Activated naive CD8-positive, alpha-beta T cell treated with anti-CD3 and anti-CD28 coated beads, Interleukin-2, amount 50 U/mL, for 24 hours (primary cell): Measurements from ENCODE around the gene LEKR1.
"Not testable (repeated sequence)": the region's sequence is repeated elsewhere in the genome, so short reads cannot be mapped to it uniquely, and the experiment has no call there.

Experiments
- ATAC-seq: fragments of 150-1000 bp; cut with Tn5 transposase; one replicate; pipeline ENCODE4 v1.10.0; 2021
- DNase-seq: peaks from one replicate; pipeline ENCODE4 v3.0.0; 2021
- H3K27ac Mint-ChIP-seq: one replicate; pipeline ENCODE4 v1.8.0; 2021; ENCODE audit warnings: mild to moderate bottlenecking, mixed read lengths
- H3K27me3 Mint-ChIP-seq: one replicate; pipeline ENCODE4 v1.8.0; 2021; ENCODE audit warnings: mixed read lengths
- H3K36me3 Mint-ChIP-seq: one replicate; pipeline ENCODE4 v1.8.0; 2021; ENCODE audit warnings: low read depth, mixed read lengths
- H3K4me1 Mint-ChIP-seq: one replicate; pipeline ENCODE4 v1.8.0; 2021; ENCODE audit warnings: mixed read lengths
- H3K4me3 Mint-ChIP-seq: one replicate; pipeline ENCODE4 v1.8.0; 2021; ENCODE audit warnings: mild to moderate bottlenecking, moderate library complexity, mixed read lengths
- H3K9me3 Mint-ChIP-seq: one replicate; pipeline ENCODE4 v1.8.0; 2021; ENCODE audit warnings: mixed read lengths

Gene LEKR1

DNA sequence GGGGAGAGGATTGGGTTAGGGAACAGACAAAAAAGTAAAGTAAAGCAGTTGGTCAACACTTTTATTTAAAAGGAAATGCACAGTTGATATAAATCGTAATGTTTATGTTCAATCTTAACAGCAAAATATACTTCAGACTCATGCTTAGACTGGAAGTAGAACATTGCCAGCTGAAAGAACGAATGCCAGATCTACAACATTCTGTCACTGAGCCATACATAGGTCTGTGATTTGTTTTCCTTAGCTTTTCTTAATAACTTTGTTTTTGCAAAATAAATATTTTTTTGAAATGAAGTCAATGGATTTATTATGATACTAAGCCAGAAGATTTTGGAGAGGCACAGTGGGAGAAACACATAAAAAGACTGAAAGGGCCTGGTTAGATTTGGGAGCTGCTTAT, 62.0 kb downstream of the LEKR1 start:
- Mint-ChIP-seq H3K4me3 (no peak overlapping the region), H3K4me1 (no peaks in the 10 kb centered on the region), H3K27me3 (peaks cover 2% of the 10 kb centered on the region), H3K9me3 (peaks cover 21% of the 10 kb centered on the region), H3K36me3 (peaks cover under 1% of the 10 kb centered on the region), H3K27ac (no peak overlapping the region)
- ATAC-seq (no peak), DNase-seq (no peak)

DNA sequence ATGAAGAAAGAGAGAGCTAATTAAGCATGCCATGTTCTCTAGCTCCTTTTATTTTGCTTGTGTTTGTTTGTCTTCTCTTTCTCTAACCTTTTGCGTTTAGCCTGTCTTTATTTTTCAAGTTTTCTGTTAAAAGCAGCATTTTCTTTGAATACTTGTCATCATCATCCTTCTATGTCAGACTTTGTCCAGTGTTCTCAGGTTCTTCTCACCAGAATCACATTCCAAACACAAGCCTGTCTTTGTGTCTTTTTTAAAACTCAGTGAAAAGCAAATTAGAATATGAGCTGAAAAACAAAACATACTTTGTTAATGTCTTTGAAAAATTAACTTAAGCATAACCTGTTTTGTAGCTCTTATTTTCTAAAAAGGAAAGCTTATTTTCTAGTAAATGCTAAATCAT, 62.4 kb downstream of the LEKR1 start:
- no peaks in the 10 kb centered on the region for H3K4me1 Mint-ChIP-seq

DNA sequence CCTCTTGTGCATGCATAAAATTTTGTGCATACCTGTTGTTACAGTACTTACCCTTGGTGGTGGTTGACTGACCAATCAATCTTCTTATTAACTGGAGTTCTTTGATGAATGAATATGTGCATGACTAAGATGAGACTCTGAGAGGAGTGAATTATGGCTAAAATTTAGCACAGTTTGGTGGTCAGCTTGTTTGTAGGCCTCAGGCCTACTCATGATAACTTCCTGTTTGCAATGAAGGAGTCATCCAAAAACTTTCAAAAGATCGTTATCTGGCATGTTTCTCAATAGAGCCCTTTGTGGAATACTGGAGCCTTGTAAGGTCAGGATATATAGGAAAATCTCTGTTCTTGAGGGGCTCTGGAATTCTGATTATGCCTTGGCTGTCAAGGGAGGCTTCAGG, 66.5 kb downstream of the LEKR1 start:
- H3K27ac Mint-ChIP-seq: no peak overlapping the region
- H3K9me3 Mint-ChIP-seq: peaks cover 12% of the 10 kb centered on the region
- ATAC-seq: no peak
- no peaks in the 10 kb centered on the region for H3K4me1 Mint-ChIP-seq
- H3K4me3 Mint-ChIP-seq: no peak overlapping the region
- DNase-seq: no peak
- no peaks in the 10 kb centered on the region for H3K36me3 Mint-ChIP-seq
- peaks cover 2% of the 10 kb centered on the region for H3K27me3 Mint-ChIP-seq

More for the DNA sequence above, 62.4 kb downstream of the LEKR1 start:
- DNase-seq (no peak), ATAC-seq (no peak)
- Mint-ChIP-seq H3K27ac (no peak overlapping the region), H3K9me3 (peaks cover 21% of the 10 kb centered on the region), H3K36me3 (no peaks in the 10 kb centered on the region), H3K4me3 (no peak overlapping the region), H3K27me3 (peaks cover 2% of the 10 kb centered on the region)

DNA sequence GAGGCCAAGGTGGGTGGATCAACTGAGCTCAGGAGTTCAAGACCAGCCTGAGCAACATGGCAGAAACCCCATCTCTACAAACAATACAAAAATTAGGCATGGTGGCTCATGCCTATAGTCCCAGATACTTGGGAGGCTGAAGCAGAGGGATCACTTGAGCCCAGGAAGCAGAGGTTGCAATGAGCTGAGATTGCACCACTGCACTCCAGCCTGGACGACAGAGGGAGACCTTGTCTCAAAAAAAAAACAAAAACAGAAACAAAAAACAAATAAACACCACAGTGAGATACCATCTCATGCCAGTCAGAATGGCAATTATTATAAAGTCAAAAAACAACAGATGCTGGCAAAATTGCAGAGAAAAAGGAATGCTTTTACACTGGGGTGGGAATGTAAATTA, 69.2 kb downstream of the LEKR1 start:
- ATAC-seq, H3K36me3 Mint-ChIP-seq, H3K4me1 Mint-ChIP-seq, H3K27me3 Mint-ChIP-seq, DNase-seq, H3K27ac Mint-ChIP-seq, H3K4me3 Mint-ChIP-seq: not testable (repeated sequence)
- peaks cover 12% of the 10 kb centered on the region for H3K9me3 Mint-ChIP-seq

DNA sequence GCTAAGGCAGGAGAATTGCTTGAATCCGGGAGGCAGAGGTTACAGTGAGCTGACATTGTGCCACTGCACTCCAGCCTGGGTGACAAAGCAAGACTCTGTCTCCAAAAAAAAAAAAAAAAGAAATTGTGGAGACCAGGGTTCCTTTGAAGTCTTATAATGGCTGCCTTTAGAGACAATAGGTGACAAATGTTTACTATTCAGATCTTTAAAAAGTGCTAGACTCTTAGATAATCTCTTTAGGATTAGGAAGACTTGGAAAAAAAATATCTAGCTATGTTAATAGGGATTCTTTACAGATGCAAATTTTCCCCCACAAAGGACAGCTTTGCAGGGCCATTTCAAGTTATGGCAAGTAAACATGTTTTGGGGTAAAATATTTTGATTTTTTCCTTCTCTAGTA, 71.7 kb downstream of the LEKR1 start:
- not testable (repeated sequence) for H3K27ac Mint-ChIP-seq, DNase-seq, H3K4me1 Mint-ChIP-seq, H3K4me3 Mint-ChIP-seq, H3K27me3 Mint-ChIP-seq, H3K36me3 Mint-ChIP-seq, ATAC-seq
- H3K9me3 Mint-ChIP-seq: peaks cover 12% of the 10 kb centered on the region

DNA sequence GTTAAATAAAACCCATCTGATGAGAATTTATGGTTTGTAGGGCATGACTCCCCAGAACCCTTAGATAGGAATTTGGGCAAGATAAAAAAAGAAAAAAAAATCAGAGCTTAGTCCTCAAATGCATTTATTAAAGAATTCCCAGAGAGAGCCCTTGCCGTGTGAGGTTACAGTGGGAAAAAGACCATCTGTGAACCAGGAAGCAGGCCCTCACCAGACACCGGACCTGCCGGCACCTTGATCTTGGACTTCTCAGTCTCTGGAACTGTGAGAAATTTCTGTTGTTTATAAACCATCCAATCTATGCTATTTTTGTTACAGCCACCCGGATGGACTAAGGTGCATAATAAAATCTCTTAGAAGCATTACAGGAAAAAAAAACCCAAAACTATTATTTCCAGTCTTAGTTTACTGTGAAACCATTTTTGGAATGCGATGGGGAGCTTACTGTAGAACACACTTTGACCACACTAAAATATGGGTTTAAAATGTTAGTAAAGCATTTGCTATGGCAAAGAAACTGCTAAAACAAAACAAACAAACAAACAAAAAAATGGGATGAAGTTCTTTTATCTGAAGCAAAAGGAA, 72.2 kb downstream of the LEKR1 start:
- Mint-ChIP-seq H3K9me3 (peaks cover 12% of the 10 kb centered on the region), H3K27ac (no peak overlapping the region), H3K4me3 (no peak overlapping the region), H3K4me1 (no peaks in the 10 kb centered on the region), H3K27me3 (no peaks in the 10 kb centered on the region), H3K36me3 (no peaks in the 10 kb centered on the region)
- no peak for DNase-seq
- no peak for ATAC-seq

DNA sequence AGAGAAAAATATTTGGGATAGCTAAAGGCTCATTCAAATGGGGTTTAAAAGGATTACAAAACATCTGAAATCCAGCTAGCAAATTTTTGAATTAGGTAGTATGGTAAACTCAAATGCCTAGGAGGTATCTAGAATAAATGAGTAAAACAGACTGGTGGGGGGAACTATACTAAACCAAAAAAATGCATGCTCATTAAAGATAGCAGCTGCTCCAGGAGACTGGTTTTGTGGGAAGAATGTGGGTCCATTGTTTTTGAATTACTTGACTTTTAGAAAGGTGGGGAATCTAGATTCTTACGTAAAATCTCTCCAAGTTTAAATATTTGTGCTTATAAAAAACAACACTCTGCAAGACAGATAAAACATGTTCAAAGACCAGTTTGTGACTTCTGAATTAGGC, 73.8 kb downstream of the LEKR1 start:
- ATAC-seq: no peak
- no peaks in the 10 kb centered on the region for H3K27me3 Mint-ChIP-seq
- H3K4me3 Mint-ChIP-seq: no peak overlapping the region
- no peaks in the 10 kb centered on the region for H3K36me3 Mint-ChIP-seq
- H3K9me3 Mint-ChIP-seq: peaks cover 7% of the 10 kb centered on the region
- no peak for DNase-seq
- H3K27ac Mint-ChIP-seq: no peak overlapping the region
- no peaks in the 10 kb centered on the region for H3K4me1 Mint-ChIP-seq

DNA sequence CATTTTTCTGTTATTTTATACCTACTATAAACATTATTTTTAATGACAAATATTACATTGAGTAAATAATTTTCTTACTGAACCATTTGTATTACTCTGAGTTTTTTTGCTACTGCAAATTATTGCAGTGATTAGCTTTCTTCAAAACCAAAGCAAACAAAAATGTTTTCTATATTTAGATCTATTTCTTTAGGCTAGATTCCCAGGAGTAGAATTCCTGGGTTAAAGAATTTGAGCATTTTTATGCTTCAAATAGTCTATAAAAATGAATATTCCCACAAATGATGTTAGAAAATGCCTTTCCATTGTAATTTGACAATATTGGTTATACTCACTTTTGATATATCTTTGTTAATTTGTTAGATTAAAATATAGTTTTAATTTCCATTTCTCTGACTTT, 76.8 kb downstream of the LEKR1 start:
- Mint-ChIP-seq H3K27ac (no peak overlapping the region), H3K4me3 (no peak overlapping the region), H3K9me3 (no peaks in the 10 kb centered on the region), H3K27me3 (no peaks in the 10 kb centered on the region), H3K36me3 (no peaks in the 10 kb centered on the region), H3K4me1 (no peaks in the 10 kb centered on the region)
- DNase-seq: no peak
- ATAC-seq: no peak

DNA sequence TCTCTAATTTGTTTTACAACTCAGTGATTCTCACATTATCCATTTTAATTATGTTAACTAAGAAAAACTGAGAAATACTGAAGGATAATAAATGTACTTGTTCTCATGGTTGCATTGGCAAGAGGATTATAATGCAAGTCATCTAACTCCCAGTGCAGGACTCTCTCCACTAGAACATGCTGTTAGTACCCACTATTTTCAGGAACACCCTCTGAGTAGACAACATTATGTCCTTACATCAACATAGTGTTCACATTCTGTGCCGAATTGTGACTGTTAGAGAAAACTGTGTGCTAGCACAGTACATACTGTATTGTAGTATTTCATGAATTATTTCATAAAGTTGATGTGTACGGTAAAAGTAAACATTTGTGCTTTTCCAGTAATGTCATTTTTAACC, 80.1 kb downstream of the LEKR1 start:
- Mint-ChIP-seq H3K4me1 (no peaks in the 10 kb centered on the region), H3K27me3 (no peaks in the 10 kb centered on the region), H3K27ac (no peak overlapping the region), H3K36me3 (no peaks in the 10 kb centered on the region), H3K4me3 (no peak overlapping the region), H3K9me3 (no peaks in the 10 kb centered on the region)
- DNase-seq (no peak), ATAC-seq (no peak)

DNA sequence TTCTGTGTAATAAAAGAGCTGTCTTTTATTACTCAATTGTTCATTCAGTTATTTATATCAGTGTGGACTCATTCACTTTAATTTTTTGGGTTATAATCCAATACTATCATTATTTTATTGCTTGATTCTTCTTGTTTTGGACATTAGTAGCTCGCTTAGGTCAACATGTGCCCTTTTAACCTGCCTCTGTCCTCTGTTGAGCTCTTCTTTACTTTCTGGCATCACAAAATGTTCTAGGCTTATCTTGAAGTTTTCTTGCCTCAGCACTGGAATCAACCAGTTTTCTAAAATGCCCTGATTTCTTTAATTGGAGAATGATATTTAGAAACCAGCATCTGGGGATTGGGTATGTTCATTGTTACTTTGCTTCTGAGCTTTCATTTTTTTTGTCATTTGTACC, 82.2 kb downstream of the LEKR1 start:
- Mint-ChIP-seq H3K4me3 (no peak overlapping the region), H3K9me3 (no peaks in the 10 kb centered on the region), H3K4me1 (no peaks in the 10 kb centered on the region), H3K27ac (no peak overlapping the region), H3K27me3 (no peaks in the 10 kb centered on the region), H3K36me3 (no peaks in the 10 kb centered on the region)
- no peak for DNase-seq
- ATAC-seq: no peak

DNA sequence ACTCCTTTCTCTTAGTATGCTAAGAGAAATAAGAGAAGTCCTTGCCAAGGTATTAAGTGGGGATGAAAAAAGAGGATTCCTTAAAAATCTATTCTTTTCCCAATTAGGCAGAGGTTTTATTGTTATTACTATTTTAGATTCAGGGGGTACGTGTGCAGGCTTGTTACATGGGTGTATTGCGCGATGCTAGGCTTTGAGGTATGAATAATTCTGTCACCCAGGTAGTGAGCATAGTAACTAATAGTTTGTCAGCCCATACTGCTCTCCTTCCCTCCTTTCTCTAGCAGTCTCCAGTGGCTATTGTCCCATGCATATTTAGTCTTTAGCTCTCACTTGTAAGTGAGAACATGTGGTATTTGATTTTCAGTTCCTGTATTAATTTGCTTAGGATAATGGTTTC, 83.9 kb downstream of the LEKR1 start:
- Mint-ChIP-seq H3K27me3 (no peaks in the 10 kb centered on the region), H3K27ac (no peak overlapping the region), H3K4me1 (no peaks in the 10 kb centered on the region), H3K4me3 (no peak overlapping the region), H3K36me3 (no peaks in the 10 kb centered on the region), H3K9me3 (no peaks in the 10 kb centered on the region)
- DNase-seq (no peak), ATAC-seq (no peak)

DNA sequence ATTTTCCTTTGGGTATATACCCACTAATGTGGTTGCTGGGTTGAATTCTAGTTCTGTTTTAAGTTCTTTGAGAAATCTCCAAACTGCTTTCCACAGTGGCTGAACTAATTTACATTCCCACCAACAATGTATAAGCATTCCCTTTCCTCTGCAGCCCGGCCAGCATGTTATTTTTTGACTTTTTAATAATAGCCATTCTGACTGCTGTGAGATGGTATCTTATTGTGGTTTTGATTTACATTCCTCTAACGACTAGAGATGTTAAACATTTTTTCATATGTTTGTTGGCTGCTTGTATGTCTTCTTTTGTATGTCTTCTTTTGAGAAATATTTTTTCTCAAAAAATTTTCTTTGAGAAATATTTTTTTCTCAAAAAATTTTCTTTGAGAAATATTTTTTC, 84.7 kb downstream of the LEKR1 start:
- not testable (repeated sequence) for H3K27ac Mint-ChIP-seq, ATAC-seq, DNase-seq, H3K4me1 Mint-ChIP-seq, H3K4me3 Mint-ChIP-seq, H3K9me3 Mint-ChIP-seq, H3K36me3 Mint-ChIP-seq, H3K27me3 Mint-ChIP-seq

DNA sequence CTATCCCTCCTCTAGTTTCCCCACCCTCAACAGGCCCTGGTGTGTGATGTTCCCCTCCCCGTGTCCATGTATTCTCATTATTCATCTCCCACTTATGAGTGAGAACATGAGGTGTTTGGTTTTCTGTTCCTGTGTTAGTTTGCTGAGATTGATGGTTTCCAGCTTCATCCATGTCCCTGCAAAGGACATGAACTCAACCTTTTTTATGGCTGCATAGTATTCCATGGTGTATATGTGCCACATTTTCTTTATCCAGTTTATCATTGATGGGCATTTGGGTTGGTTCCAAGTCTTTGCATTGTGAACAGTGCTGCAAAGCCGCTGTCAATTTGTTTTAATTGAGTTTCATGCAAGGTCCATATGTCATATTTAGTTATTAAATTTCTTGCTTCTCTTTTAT, 88.1 kb downstream of the LEKR1 start:
- not testable (repeated sequence) for H3K9me3 Mint-ChIP-seq, H3K4me3 Mint-ChIP-seq, H3K27ac Mint-ChIP-seq, H3K4me1 Mint-ChIP-seq, H3K36me3 Mint-ChIP-seq, DNase-seq, ATAC-seq, H3K27me3 Mint-ChIP-seq

DNA sequence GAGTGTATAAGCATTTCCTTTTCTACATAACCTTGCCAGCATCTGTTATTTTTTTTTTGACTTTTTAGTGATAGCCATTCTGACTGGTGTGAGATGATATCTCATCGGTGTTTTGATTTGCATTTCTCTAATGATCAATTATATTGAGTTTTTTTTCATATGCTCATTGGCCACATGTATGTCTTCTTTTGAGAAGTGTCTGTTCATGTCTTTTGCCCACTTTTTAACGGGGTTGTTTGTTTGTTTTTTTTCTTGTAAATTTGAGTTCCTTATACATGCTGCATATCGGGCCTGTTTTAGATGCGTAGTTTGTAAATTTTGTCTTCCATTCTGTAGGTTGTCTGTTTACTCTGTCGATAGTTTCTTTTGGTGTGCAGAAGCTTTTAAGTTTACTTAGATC, 89.2 kb downstream of the LEKR1 start:
- no peak overlapping the region for H3K4me3 Mint-ChIP-seq
- no peak overlapping the region for H3K27ac Mint-ChIP-seq
- H3K9me3 Mint-ChIP-seq: no peaks in the 10 kb centered on the region
- ATAC-seq (no peak), DNase-seq (no peak)
- no peaks in the 10 kb centered on the region for H3K36me3 Mint-ChIP-seq
- H3K27me3 Mint-ChIP-seq: no peaks in the 10 kb centered on the region
- no peaks in the 10 kb centered on the region for H3K4me1 Mint-ChIP-seq

DNA sequence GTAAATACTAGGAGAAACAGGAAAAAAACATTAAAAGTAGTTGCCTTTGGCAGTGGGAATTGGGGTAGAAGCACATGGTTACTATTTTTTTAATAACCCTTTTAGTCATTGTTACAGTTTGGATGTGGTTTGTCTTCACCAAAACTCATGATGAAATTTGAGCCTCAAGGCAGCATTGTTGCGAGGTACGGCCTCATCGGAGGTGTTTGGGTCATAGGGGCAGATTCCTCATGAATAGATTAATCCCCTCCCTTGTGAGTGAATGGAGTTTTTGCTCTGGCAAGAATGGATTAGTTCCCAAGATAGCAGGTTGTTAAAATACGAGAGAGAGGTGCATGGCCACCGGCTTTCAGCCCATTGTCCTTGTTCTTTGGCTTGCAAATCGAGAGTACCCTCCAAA, 92.6 kb downstream of the LEKR1 start:
- ATAC-seq: no peak
- Mint-ChIP-seq H3K36me3 (no peaks in the 10 kb centered on the region), H3K27ac (no peak overlapping the region)

DNA sequence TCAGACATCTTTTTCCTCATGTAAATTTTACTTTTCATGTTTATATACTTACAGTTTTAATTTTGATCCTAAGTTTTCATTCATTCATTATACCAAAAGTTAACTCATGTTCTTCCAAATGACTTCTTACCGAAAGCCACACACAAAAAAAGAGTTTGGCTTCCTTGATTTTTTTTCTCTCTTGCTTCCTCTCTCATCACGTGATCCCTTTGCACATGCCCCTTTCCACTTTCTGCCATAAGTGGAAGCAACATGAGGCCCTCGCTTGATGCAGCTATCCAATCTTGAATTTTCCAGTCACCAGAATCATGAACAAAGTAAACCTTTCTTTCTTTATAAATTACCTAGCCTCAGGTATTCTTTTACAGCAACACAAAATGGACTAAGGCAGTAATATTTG, 93.7 kb downstream of the LEKR1 start:
- Mint-ChIP-seq H3K4me1 (no peaks in the 10 kb centered on the region), H3K4me3 (no peak overlapping the region), H3K27ac (no peak overlapping the region), H3K36me3 (no peaks in the 10 kb centered on the region), H3K9me3 (peaks cover 3% of the 10 kb centered on the region), H3K27me3 (no peaks in the 10 kb centered on the region)
- DNase-seq (no peak), ATAC-seq (no peak)

More for the DNA sequence above, 92.6 kb downstream of the LEKR1 start:
- no peaks in the 10 kb centered on the region for H3K27me3 Mint-ChIP-seq
- no peak overlapping the region for H3K4me3 Mint-ChIP-seq
- DNase-seq: no peak
- H3K4me1 Mint-ChIP-seq: no peaks in the 10 kb centered on the region
- no peaks in the 10 kb centered on the region for H3K9me3 Mint-ChIP-seq
